HG03159 (cell line): ENCODE results near the gene UBE2O.
A peak's percentile ranks its signal among the peaks of the same experiment; 100 is the strongest.
"Not testable (repeated sequence)": the region's sequence is repeated elsewhere in the genome, so short reads cannot be mapped to it uniquely, and the experiment has no call there.

ENCODE experiments used
- ATAC-seq: cut with Tn5 transposase; IDR thresholded peaks from one replicate; pipeline ENCODE4 v1.9.1; 2021; ENCODE audit warnings: mild to moderate bottlenecking, moderate library complexity; ENCODE audit not compliant: unreplicated experiment

UBE2O gene

DNA sequence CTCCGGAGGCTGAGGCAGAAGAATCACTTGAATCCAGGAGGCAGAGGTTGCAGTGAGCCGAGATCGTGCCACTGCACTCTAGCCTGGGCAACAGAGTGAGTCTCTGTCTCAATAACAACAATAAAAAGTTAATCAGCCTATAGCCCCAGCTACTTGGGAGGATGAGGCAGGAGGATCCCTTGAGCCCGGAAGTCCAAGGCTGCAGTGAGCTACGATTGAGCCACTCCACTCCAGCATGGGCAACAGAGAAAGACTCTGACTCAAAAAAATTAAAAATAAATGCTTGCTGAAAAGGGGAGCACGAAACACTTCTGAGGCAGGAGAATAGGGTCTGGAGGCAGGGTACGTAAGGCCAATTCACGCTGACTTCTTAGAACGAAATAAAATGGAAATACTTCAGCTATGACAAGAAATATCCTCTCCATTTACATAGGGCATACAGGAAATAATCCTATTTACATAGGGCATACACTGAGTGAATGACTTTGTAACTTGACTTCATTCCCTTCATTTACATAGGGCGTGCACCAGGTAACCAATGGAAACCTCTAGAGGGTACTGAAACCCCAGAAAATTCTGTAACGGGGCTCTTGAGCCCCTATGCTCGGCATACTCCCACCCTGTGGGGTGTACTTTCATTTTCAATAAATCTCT is 96.0 kb downstream of the UBE2O start:
- ATAC-seq = no peak

DNA sequence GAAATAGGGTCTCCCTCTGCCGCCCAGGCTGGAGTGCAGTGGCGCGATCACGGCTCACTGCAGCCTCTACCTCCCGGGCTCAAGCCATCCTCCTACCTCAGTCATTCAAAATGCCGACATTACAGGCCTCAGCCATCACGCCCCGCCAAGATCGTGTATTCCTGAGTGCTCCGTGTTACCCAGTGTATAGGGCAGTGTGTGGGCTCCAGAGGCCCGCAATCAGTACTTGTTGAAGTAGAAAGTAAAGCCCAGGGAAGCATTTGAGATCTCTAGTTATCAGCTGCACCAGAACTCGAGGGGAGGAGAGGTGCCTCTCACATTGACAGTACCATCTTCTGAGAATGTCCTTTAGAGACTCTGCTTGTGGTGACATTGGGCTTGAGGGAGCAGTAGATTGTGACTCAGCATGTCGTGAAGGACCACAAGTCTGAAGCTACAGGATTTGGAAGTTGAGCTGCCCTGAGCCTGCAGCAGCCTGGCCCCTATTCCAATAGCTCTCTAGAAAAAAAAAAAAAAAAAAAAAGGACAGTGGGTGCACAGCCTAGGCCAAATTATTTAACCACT is 98.1 kb downstream of the UBE2O start:
- ATAC-seq = no peak

GRCh38 chr17:76354317-76354729 is 98.6 kb downstream of the UBE2O start:
- ATAC-seq = peak; percentile 11

DNA sequence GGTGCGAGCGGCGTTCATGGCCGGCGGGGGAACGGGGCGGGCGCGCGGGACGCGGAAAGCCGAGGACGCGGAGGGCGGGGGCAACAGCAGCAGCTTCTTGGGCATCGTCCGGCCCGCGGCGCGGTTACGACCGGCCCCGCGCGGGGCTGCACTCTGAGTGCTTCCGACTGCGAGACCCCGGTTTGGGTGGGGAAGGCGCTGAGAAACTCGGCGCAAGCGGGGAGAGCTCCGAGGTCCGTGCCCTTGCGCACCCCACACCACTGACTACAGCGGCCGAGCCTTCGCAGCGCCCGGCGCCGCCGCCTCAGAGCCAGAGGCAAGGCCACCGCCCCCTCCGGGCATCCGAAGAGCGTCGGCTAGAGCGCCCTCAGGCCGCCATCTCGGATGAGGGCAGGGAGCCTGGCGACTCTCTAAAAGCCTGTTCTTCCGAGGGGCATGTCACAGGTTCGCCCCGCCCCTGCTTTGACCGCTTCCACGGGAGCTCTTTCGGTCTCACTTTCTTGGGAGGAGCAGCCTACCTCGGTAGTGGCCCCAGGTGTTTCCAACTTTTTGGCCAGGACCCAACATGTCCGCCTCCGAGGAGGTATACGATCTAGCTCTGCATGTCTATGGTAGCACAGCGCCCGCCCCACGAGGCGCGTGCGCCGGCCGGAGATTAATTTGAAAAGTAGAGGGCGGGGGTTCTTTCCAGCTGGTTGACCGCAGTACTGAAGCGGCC is 99.2 kb downstream of the UBE2O start, which contains the start of gene PRPSAP1:
PRPSAP1 (minus strand) TSS at position 318 of the 718 bp plus-strand sequence; CDS start at position 105, 213 bp downstream.
- ATAC-seq = peak; percentile 87

DNA sequence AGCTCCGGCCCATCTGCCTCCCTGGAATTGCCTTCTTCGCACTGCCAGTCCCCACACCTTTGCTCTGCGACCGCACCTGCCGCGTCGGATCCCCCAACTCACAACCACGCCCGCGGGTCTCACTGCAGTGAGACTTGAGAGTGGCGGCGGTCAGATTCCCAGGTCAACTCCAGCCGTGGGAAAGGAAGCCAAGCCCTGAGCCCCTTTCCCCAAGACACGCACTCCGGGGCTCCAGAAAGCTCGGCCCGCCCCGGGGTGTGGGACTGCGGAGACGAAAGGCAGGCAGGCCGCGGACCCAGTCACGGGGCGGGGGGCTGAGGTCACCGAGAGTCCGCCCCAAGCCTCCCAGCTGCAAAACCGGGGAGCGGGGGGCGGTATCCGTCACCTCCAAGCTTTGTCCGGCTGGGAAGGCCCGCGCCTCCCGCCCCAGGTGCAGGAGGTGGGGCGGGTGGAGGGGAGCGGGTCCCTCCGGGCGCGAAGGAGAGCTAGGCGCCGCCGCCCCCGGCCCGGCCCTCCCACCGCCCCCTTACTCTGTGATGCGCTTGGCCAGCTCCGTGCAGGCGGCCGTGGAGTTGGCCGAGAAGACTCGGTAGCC is 99.9 kb downstream of the UBE2O start:
- peak; percentile 5 for ATAC-seq

DNA sequence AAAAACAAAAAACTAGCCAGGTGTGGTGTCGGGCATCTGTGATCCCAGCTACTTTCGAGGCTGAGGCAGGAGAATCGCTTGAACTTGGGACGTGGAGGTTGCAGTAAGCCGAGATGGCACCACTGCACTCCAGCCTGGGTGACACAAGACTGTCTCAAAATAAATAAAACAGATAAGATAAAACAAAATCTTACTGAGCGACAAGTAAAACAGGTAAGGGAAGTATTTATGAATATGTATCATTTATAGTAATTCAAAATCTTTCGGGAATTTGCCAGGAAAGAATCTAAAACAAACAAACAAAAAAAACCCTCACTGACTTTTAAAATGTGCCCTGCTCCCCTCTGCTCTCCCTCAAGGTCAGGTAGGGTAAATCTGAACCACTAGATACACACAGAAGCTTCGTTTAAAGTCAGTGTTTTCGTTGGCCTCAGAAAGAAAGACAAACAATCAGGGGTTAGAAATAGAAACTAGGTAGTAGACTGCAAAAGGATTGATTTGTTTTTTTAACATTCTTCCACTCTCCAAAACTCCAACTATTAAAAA is 101.4 kb downstream of the UBE2O start:
- no peak for ATAC-seq

- no peak for ATAC-seq
These were observed 102.5 kb downstream of the UBE2O start for GRCh38 chr17:76350463-76350862.

DNA sequence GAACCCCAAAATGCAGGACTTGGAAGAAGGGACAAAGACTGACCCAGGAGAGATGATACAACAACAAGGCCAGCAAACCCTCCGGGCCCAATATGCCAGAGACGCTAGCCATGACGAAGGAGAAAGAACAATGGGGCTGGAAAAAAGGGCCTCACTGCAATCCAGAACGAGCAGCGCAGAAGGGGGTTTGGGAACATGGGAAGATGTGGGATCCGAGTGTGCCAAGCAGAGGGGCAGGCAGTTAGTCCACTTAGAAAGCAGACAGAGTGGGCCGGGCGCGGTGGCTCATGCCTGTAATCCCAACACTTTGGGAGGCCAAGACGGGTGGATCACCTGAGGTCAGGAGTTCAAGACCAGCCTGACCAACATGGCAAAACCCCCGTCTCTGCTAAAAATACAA is 106.0 kb downstream of the UBE2O start:
- not testable (repeated sequence) for ATAC-seq

DNA sequence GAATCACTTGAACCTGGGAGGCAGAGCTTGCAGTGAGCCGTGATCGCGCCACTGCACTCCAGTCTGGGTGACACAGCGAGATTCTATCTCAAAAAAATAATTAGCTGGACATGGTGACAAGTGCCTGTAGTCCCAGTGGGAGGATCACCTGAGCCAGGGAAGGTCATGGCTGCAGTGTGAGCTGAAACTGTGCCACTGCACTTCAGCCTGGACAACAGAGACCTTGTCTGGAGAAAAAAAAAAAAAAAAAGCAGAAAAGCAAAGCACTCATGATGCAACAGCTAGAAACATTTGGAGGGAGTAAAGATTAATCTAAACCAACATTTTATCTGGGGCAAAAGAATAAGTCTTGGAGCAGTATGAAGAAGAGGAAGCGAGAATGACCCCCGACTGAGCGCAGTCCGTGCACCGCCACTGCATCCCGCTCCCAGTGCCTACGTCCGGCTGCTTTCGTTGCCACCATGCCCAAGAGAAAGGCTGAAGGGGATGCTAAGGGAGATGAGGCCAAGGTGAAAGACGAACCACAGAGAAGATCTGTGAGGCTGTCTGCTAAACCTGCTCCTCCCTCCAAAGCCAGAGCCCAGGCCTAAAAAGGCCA is 107.5 kb downstream of the UBE2O start:
- no peak for ATAC-seq

- no peak for ATAC-seq
These were observed 109.8 kb downstream of the UBE2O start for GRCh38 chr17:76343106-76343505.

GRCh38 chr17:76341301-76341700 is 111.7 kb downstream of the UBE2O start:
- no peak for ATAC-seq
